Endothelial cell of umbilical vein (primary cell): ENCODE measurements around the gene HSD3B1. TPM values are rescaled to one million over a fixed set of nuclear protein-coding genes. Genes with fewer than 3 reads are reported as not detected.

Source experiments
- BruUV-seq: library from RNA; stranded (reverse); fragments of 400-500 nt; replicated peaks from 2 replicates; lab custom pipeline; 2021; lab: Mats Ljungman, UMichigan
- CTCF ChIA-PET: fragments of 300-600, 350-600 bp; sonication (Branson Sonifier 250); formaldehyde crosslinking; loops from one replicate; lab custom pipeline; 2021; ENCODE audit warnings: antibody characterized with exemption, inconsistent platforms; lab: Charles Lee
- POLR2A ChIA-PET: fragments of 300-600, 350-600 bp; sonication (Branson Sonifier 250); formaldehyde crosslinking; loops from one replicate; lab custom pipeline; 2021; ENCODE audit warnings: antibody characterized with exemption, inconsistent platforms; lab: Charles Lee
- DNase-seq: peaks from one replicate; pipeline ENCODE4 v3.0.0-alpha.2; 2011; ENCODE audit warnings: low read depth, low spot score
- FAIRE-seq: peaks from 2 replicates; lab custom pipeline; 2011; peaks lifted over from hg19 to GRCh38; lab: Jason Lieb, UNC
- H2AFZ ChIP-seq: 2 replicates; pipeline ENCODE4 v1.6.0; 2012; ENCODE audit warnings: low read depth, low read length, control low read depth, inconsistent platforms
- H3K27ac ChIP-seq: 2 replicates; pipeline ENCODE4 v1.5.1; 2011; ENCODE audit warnings: low read depth, mild to moderate bottlenecking, control low read depth, low read length, moderate library complexity; ENCODE audit not compliant: insufficient read depth
- H3K27me3 ChIP-seq, 2 experiments: 2 replicates each; pipeline versions ENCODE4 v1.6.0 to v1.6.1; 2011; ENCODE audit warnings: low read length in 2 of 2, mixed read lengths in 1 of 2; ENCODE audit not compliant: control insufficient read depth in 2 of 2, insufficient read depth in 2 of 2
- H3K36me3 ChIP-seq, 2 experiments: 2 replicates in 1 of 2; 3 replicates in 1 of 2; pipeline ENCODE4 v1.5.1; 2011; ENCODE audit warnings: low read length in 2 of 2, mild to moderate bottlenecking in 1 of 2, moderate library complexity in 1 of 2; ENCODE audit not compliant: control insufficient read depth in 2 of 2, insufficient read depth in 2 of 2; ENCODE audit errors: extremely low read depth in 1 of 2
- H3K4me1 ChIP-seq: 3 replicates; pipeline ENCODE4 v1.5.1; 2011; ENCODE audit warnings: mild to moderate bottlenecking, low read length; ENCODE audit not compliant: control insufficient read depth, insufficient read depth; ENCODE audit errors: extremely low read depth
- H3K4me2 ChIP-seq: 2 replicates; pipeline ENCODE4 v1.6.1; 2011; ENCODE audit warnings: low read length, control low read depth, mixed read lengths; ENCODE audit not compliant: insufficient read depth
- H3K4me3 ChIP-seq, 3 experiments: fragments of 200-600 bp in 1 of 3; sonication (generic), shearing (Covaris generic) in 1 of 3; replicated peaks in 1 of 3; 2 replicates each; pipeline ENCODE4 v1.5.1; 2011 to 2016; ENCODE audit warnings: control low read depth in 3 of 3, low read length in 3 of 3, mild to moderate bottlenecking in 2 of 3, inconsistent platforms in 1 of 3, low read depth in 1 of 3, moderate library complexity in 1 of 3; ENCODE audit not compliant: insufficient read depth in 1 of 3
- H3K79me2 ChIP-seq: 2 replicates; pipeline ENCODE4 v1.6.0; 2012; ENCODE audit warnings: low read length, inconsistent platforms; ENCODE audit not compliant: control insufficient read depth, insufficient read depth
- H3K9ac ChIP-seq: replicated peaks from 2 replicates; pipeline ENCODE3; 2011; ENCODE audit warnings: low read length, control low read depth; ENCODE audit not compliant: insufficient read depth; ENCODE audit errors: extremely low read depth
- H3K9me1 ChIP-seq: replicated peaks from 3 replicates; pipeline ENCODE4 v1.6.0; 2011; ENCODE audit warnings: mild to moderate bottlenecking, low read length; ENCODE audit not compliant: control insufficient read depth, insufficient read depth; ENCODE audit errors: extremely low read depth
- H3K9me3 ChIP-seq: replicated peaks from 2 replicates; pipeline ENCODE4 v1.5.1; 2012; ENCODE audit warnings: low read length, inconsistent platforms; ENCODE audit not compliant: control insufficient read depth, insufficient read depth
- H4K20me1 ChIP-seq: replicated peaks from 2 replicates; pipeline ENCODE3; 2011; ENCODE audit warnings: mild to moderate bottlenecking, low read length; ENCODE audit not compliant: control insufficient read depth, insufficient read depth; ENCODE audit errors: extremely low read depth
- CTCF ChIP-seq, 2 donors: IDR thresholded peaks; 1 replicate in 1 of 2; 2 replicates in 1 of 2; pipeline ENCODE4 v1.5.1; 2011; ENCODE audit warnings: low read length in 2 of 2, mild to moderate bottlenecking in 2 of 2, moderate library complexity in 2 of 2, control low read depth in 1 of 2, inconsistent platforms in 1 of 2, low read depth in 1 of 2; ENCODE audit not compliant: insufficient read depth in 1 of 2; ENCODE audit errors: extremely low read depth in 1 of 2
- EZH2 ChIP-seq: IDR thresholded peaks from 2 replicates; pipeline ENCODE4 v1.6.1; 2012; ENCODE audit warnings: borderline replicate concordance, low read depth, mild to moderate bottlenecking, moderate library complexity, low read length, inconsistent platforms; ENCODE audit not compliant: severe bottlenecking
- FOS ChIP-seq: IDR thresholded peaks from 2 replicates; pipeline ENCODE4 v1.6.1; 2011; ENCODE audit warnings: mild to moderate bottlenecking, low read length, moderate library complexity, borderline replicate concordance; ENCODE audit not compliant: insufficient read depth
- GATA2 ChIP-seq: IDR thresholded peaks from 2 replicates; pipeline ENCODE4 v1.7.0; 2011; ENCODE audit warnings: low read depth, mild to moderate bottlenecking, moderate library complexity, mixed read lengths, low read length; ENCODE audit not compliant: insufficient read length, insufficient read depth
- JUN ChIP-seq: IDR thresholded peaks from 2 replicates; pipeline ENCODE4 v1.6.1; 2011; ENCODE audit warnings: borderline replicate concordance, low read depth; ENCODE audit not compliant: insufficient read length, insufficient read depth
- MAX ChIP-seq: IDR thresholded peaks from 2 replicates; pipeline ENCODE4 v1.6.1; 2011; ENCODE audit not compliant: insufficient read depth, insufficient read length
- MYC ChIP-seq: IDR thresholded peaks from one replicate; pipeline ENCODE4 v1.6.1; 2011; ENCODE audit warnings: mild to moderate bottlenecking, low read depth, low read length
- POLR2A ChIP-seq: IDR thresholded peaks from 2 replicates; pipeline ENCODE4 v1.6.1; 2012; ENCODE audit warnings: low read depth, mild to moderate bottlenecking, control low read depth, low read length
- POLR2AphosphoS5 ChIP-seq: IDR thresholded peaks from 2 replicates; pipeline ENCODE4 v1.6.1; 2012; ENCODE audit warnings: low read depth, mild to moderate bottlenecking, control low read depth, low read length, moderate library complexity; ENCODE audit not compliant: insufficient read depth
- dilution Hi-C: fragments of 300-500 bp; cut with MboI; formaldehyde crosslinking; loops from one replicate; pipeline ENCODE4 v1.15.0; 2019; ENCODE audit warnings: low sequenced_read_pairs; ENCODE audit not compliant: extremely low pct_ligation_motif_present
- intact Hi-C: fragments of 100-400 bp; cut with micrococcal nuclease; formaldehyde crosslinking; loops from one replicate; pipeline ENCODE4 v1.10.0; 2022
- polyA plus RNA-seq, 4 experiments: library from polyadenylated mRNA; depleted of rRNA in 3 of 4; stranded (reverse) in 3 of 4; unstranded in 1 of 4; fragments of >200 nt; gene quantifications; 2 replicates each; pipeline versions ENCODE4 v1.2.1 to v1.2.3, GENCODE V29; 2011 to 2012; ENCODE audit warnings: missing spikeins in 1 of 4
- total RNA-seq: library from RNA; stranded (reverse); gene quantifications from 2 replicates; pipeline ENCODE4 v1.2.3, GENCODE V29; 2021

Gene HSD3B1
- total and polyA plus RNA-seq, 2 donors (not counting 3 experiments of a cell fraction or from before 2014, with no cell fraction given) = not detected

DNA sequence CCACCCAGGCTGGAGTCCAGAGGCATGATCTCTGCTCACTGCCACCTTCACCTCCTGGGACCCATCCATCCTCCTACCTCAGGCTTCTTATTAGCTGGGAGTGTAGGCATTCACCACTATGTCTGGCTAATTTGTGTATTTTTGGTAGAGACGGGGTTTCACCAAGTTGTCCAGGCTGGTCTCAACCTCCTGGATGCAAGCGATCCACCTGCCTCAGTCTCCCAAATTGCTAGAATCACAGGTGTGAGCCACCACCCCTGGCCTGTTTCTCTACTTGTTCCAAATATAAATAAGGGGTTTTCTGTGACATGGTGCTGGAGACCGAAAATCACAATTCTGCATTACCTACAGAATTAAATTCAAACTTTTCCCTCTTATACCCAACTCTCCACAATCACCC is 36.6 kb upstream of the HSD3B1 start:
- TF ChIP-seq MAX (no peak), EZH2 (no peak), FOS (no peak), JUN (no peak), CTCF (IDR thresholded peaks at IDR 0.05; ENCODE audit: extremely low read depth in 1 of 2, insufficient read depth in 1 of 2, low read depth in 1 of 2, low read length in 2 of 2) (no peak), MYC (no peak), POLR2AphosphoS5 (no peak), POLR2A (no peak), GATA2 (no peak)
- Histone ChIP-seq H3K9me1 (no peaks in the 10 kb centered on the region), H3K4me1 (no peaks in the 10 kb centered on the region), H3K79me2 (no peaks in the 10 kb centered on the region), H3K27me3 (no peaks in the 10 kb centered on the region), H3K9me3 (no peaks in the 10 kb centered on the region), H3K9ac (no peak overlapping the region), H3K27ac (no peak overlapping the region), H2AFZ (no peak overlapping the region), H4K20me1 (no peaks in the 10 kb centered on the region), H3K4me2 (no peak overlapping the region), H3K4me3 (no peak overlapping the region), H3K36me3 (no peaks in the 10 kb centered on the region)
- intact Hi-C loops = no loop called here
- ChIA-PET POLR2A (no interaction called here), CTCF (no interaction called here)
- no TSS peak for BruUV-seq
- FAIRE-seq (no peak), DNase-seq (no peak)
- dilution Hi-C loops = no loop called here
